NCI-H2029 (cell line): ENCODE data around the gene CLEC17A.
"Not testable (repeated sequence)": the region's sequence is repeated elsewhere in the genome, so short reads cannot be mapped to it uniquely, and the experiment has no call there.

Source experiments
- DNase-seq: peaks from one replicate; lab custom pipeline; 2025; lab: John Stamatoyannopoulos, UW

Gene CLEC17A

GRCh38 chr19:14559916-14560775 is 22.7 kb upstream of the CLEC17A start:
- DNase-seq, result no peak

GRCh38 chr19:14560776-14561108 is 22.1 kb upstream of the CLEC17A start:
- DNase-seq, result no peak

- no peak for DNase-seq
Observed at GRCh38 chr19:14561249-14561648, 21.6 kb upstream of the CLEC17A start.

- DNase-seq, result no peak
Observed at GRCh38 chr19:14561847-14562351, 21.0 kb upstream of the CLEC17A start.

GRCh38 chr19:14562660-14563589 is 20.0 kb upstream of the CLEC17A start:
- no peak for DNase-seq

GRCh38 chr19:14563590-14563926 is 19.3 kb upstream of the CLEC17A start:
- DNase-seq, result no peak

GRCh38 chr19:14563989-14564651 is 18.8 kb upstream of the CLEC17A start:
- DNase-seq, result no peak

GRCh38 chr19:14564652-14565297 is 18.1 kb upstream of the CLEC17A start:
- DNase-seq, result not testable (repeated sequence)

- DNase-seq, result no peak
Observed at GRCh38 chr19:14565298-14565679, 17.6 kb upstream of the CLEC17A start.

GRCh38 chr19:14565765-14566711 is 16.8 kb upstream of the CLEC17A start:
- no peak for DNase-seq

- DNase-seq, result no peak
Observed at GRCh38 chr19:14566712-14567077, 16.2 kb upstream of the CLEC17A start.

- no peak for DNase-seq
Observed at GRCh38 chr19:14567079-14567478, 15.8 kb upstream of the CLEC17A start.

GRCh38 chr19:14570864-14571527 is 11.9 kb upstream of the CLEC17A start:
- DNase-seq, result no peak

GRCh38 chr19:14571695-14572490 is 11.0 kb upstream of the CLEC17A start, which contains the start of gene NDUFB7:
NDUFB7 (minus strand) TSS chr19:14572066; CDS start chr19:14572000, 66 bp downstream.
- DNase-seq, result peak; percentile 95

GRCh38 chr19:14575428-14575980 is 7.4 kb upstream of the CLEC17A start:
- DNase-seq, result no peak

- DNase-seq, result no peak
Observed at GRCh38 chr19:14576363-14576762, 6.5 kb upstream of the CLEC17A start.

GRCh38 chr19:14577264-14577663 is 5.6 kb upstream of the CLEC17A start:
- no peak for DNase-seq

- DNase-seq, result no peak
Observed at GRCh38 chr19:14577885-14578427, 4.9 kb upstream of the CLEC17A start.
